HCT116 (cell line): ENCODE measurements around the gene BABAM2. TPM values are rescaled to one million over a fixed set of nuclear protein-coding genes. Genes with fewer than 3 reads are reported as not detected.

Experiments
- ATAC-seq: fragments of 200-7000 bp; cut with Tn5 transposase; 2 replicates; pipeline ENCODE4 v1.9.1; 2020; ENCODE audit warnings: mild to moderate bottlenecking, moderate library complexity
- BruUV-seq: library from RNA; stranded (reverse); fragments of 400-500 nt; replicated peaks from 2 replicates; lab custom pipeline; 2021; lab: Mats Ljungman, UMichigan
- CTCF ChIA-PET: fragments of 300-600 bp; sonication (Branson Sonifier 250); formaldehyde crosslinking; loops from one replicate; lab custom pipeline; 2021; ENCODE audit warnings: antibody characterized with exemption; lab: Charles Lee
- POLR2A ChIA-PET: fragments of 300-600, 350-600 bp; sonication (Branson Sonifier 250); formaldehyde crosslinking; loops from one replicate; lab custom pipeline; 2021; ENCODE audit warnings: antibody characterized with exemption; lab: Charles Lee
- RAD21 ChIA-PET, 2 experiments: fragments of 300-600 bp; sonication (Branson Sonifier 250); formaldehyde crosslinking; loops; one replicate each; lab custom pipeline; 2023; ENCODE audit warnings: low total read pairs in 2 of 2; ENCODE audit not compliant: uncharacterized antibody in 2 of 2, unreplicated experiment in 2 of 2, low non-redundant PET in 1 of 2; lab: Charles Lee
- DNase-seq: peaks from one replicate; pipeline ENCODE4 v3.0.0-alpha.2; 2010; ENCODE audit warnings: low read depth, low spot score
- H2AFZ ChIP-seq: fragments of 200-600 bp; shearing (Covaris generic), sonication (generic); 2 replicates; pipeline ENCODE4 v1.6.1; 2017; ENCODE audit warnings: low read depth, mixed run types, mixed read lengths, antibody characterized with exemption, low read length; ENCODE audit not compliant: poor library complexity, severe bottlenecking
- H3K27ac ChIP-seq: 2 replicates; pipeline ENCODE4 v1.5.1; 2012; ENCODE audit warnings: low read depth, low read length
- H3K27me3 ChIP-seq: fragments of 200-600 bp; sonication (generic); 2 replicates; pipeline ENCODE4 v1.6.1; 2016; ENCODE audit warnings: mixed run types, low read length, mixed read lengths; ENCODE audit not compliant: insufficient read depth
- H3K36me3 ChIP-seq, 2 experiments: fragments of 200-500 bp in 1 of 2; fragments of 200-600 bp in 1 of 2; sonication (Bioruptor generic) in 1 of 2; sonication (generic) in 1 of 2; 2 replicates each; pipeline versions ENCODE4 v1.5.1 to v1.6.1; 2014 to 2016; ENCODE audit warnings: low read length in 2 of 2, inconsistent platforms in 1 of 2, mixed read lengths in 1 of 2, mixed run types in 1 of 2; ENCODE audit not compliant: insufficient read depth in 2 of 2, control insufficient read depth in 1 of 2
- H3K4me1 ChIP-seq, 2 experiments: fragments of 200-600 bp in 1 of 2; sonication (generic) in 1 of 2; 2 replicates each; pipeline versions ENCODE4 v1.5.1 to v1.6.1; 2012 to 2017; ENCODE audit warnings: low read length in 2 of 2, inconsistent platforms in 1 of 2, mild to moderate bottlenecking in 1 of 2, mixed read lengths in 1 of 2, mixed run types in 1 of 2, moderate library complexity in 1 of 2; ENCODE audit not compliant: insufficient read depth in 2 of 2, control insufficient read depth in 1 of 2
- H3K4me2 ChIP-seq: fragments of 200-600 bp; sonication (generic); 2 replicates; pipeline ENCODE4 v1.6.1; 2017; ENCODE audit warnings: mixed run types, low read length, mixed read lengths
- H3K4me3 ChIP-seq, 2 experiments: fragments of 200-600 bp in 1 of 2; sonication (generic) in 1 of 2; replicated peaks in 1 of 2; 2 replicates each; pipeline ENCODE4 v1.5.1; 2011 to 2016; ENCODE audit warnings: low read length in 2 of 2, control low read depth in 1 of 2, low read depth in 1 of 2, mild to moderate bottlenecking in 1 of 2, mixed read lengths in 1 of 2, mixed run types in 1 of 2
- H3K79me2 ChIP-seq: fragments of 200-600 bp; sonication (generic); 2 replicates; pipeline ENCODE4 v1.6.1; 2017; ENCODE audit warnings: mild to moderate bottlenecking, mixed run types, low read length, moderate library complexity, mixed read lengths; ENCODE audit not compliant: insufficient read depth
- H3K9ac ChIP-seq: fragments of 200-600 bp; sonication (generic); 2 replicates; pipeline ENCODE4 v1.6.1; 2016; ENCODE audit warnings: low read length, mixed read lengths
- H3K9me2 ChIP-seq: fragments of 200-600 bp; sonication (generic), shearing (Covaris generic); 2 replicates; pipeline ENCODE4 v1.6.1; 2017; ENCODE audit warnings: mixed run types, mild to moderate bottlenecking, moderate library complexity; ENCODE audit not compliant: insufficient read depth
- H3K9me3 ChIP-seq, 2 experiments: fragments of 200-500 bp in 1 of 2; fragments of 200-600 bp in 1 of 2; sonication (Bioruptor generic) in 1 of 2; sonication (generic) in 1 of 2; 2 replicates each; pipeline ENCODE4 v1.6.1; 2014 to 2017; ENCODE audit warnings: low read length in 2 of 2, mixed read lengths in 2 of 2, inconsistent platforms in 1 of 2, low read depth in 1 of 2, mild to moderate bottlenecking in 1 of 2, mixed run types in 1 of 2, moderate library complexity in 1 of 2; ENCODE audit not compliant: control insufficient read depth in 1 of 2, insufficient read depth in 1 of 2
- H4K20me1 ChIP-seq: fragments of 200-600 bp; sonication (generic), shearing (Covaris generic); 2 replicates; pipeline ENCODE4 v1.6.1; 2017; ENCODE audit warnings: mixed run types, mild to moderate bottlenecking, moderate library complexity; ENCODE audit not compliant: insufficient read depth
- ATF3 ChIP-seq: IDR thresholded peaks from 2 replicates; pipeline ENCODE4 v1.6.1; 2012
- CEBPB ChIP-seq: IDR thresholded peaks from 2 replicates; pipeline ENCODE4 v1.6.1; 2012; ENCODE audit warnings: low read depth
- CTCF ChIP-seq, 3 experiments: fragments of 200-600 bp in 1 of 3; sonication (generic) in 1 of 3; IDR thresholded peaks in 2 of 3; conservative IDR thresholded peaks in 1 of 3; 2 replicates each; pipeline ENCODE4 v1.5.1; 2012 to 2017; ENCODE audit warnings: low read depth in 2 of 3, low read length in 2 of 3, antibody characterized with exemption in 1 of 3, borderline replicate concordance in 1 of 3, control low read depth in 1 of 3, mild to moderate bottlenecking in 1 of 3, mixed read lengths in 1 of 3, mixed run types in 1 of 3, moderate library complexity in 1 of 3; ENCODE audit not compliant: insufficient read depth in 1 of 3
- EGR1 ChIP-seq: IDR thresholded peaks from 2 replicates; pipeline ENCODE4 v1.6.1; 2012; ENCODE audit warnings: low read depth
- FOSL1 ChIP-seq: IDR thresholded peaks from 2 replicates; pipeline ENCODE4 v1.6.1; 2012; ENCODE audit warnings: low read depth
- JUND ChIP-seq: IDR thresholded peaks from 2 replicates; pipeline ENCODE4 v1.6.1; 2012
- REST ChIP-seq: IDR thresholded peaks from 2 replicates; pipeline ENCODE4 v1.6.1; 2012; ENCODE audit warnings: low read depth
- intact Hi-C: fragments of 100-400 bp; cut with micrococcal nuclease; formaldehyde crosslinking; loops from 2 replicates; pipeline ENCODE4 v1.10.0; 2022
- total RNA-seq: library from RNA; stranded (reverse); gene quantifications from one replicate; pipeline ENCODE4 v1.2.1, GENCODE V29; 2021; ENCODE audit not compliant: unreplicated experiment

BABAM2 gene
- total RNA-seq, 1 experiment from 2014 or later, result 23.8 TPM

- BruUV-seq, result no TSS peak
- Histone ChIP-seq H3K79me2 (no peaks in the 10 kb centered on the region), H3K27me3 (no peaks in the 10 kb centered on the region), H3K36me3 (no peaks in the 10 kb centered on the region), H3K4me1 (peaks cover 3 to 15% of the 10 kb centered on the region in 2 experiments; a peak in 3 of 4 replicates), H3K9me3 (no peaks in the 10 kb centered on the region), H3K27ac (no peak overlapping the region)
- RAD21 ChIA-PET, result interaction anchor here in 1 of 2 experiments (0.6 kb wide), 1 partner anchor 494 kb away, joined by 3 read pairs; no protein-coding TSS in a partner anchor
- CTCF ChIA-PET, result no interaction called here
- no peak for ATAC-seq
- intact Hi-C loops, result no loop called here
- DNase-seq, result no peak
- TF ChIP-seq CTCF (IDR thresholded peaks at IDR 0.05 in 2 of 3, conservative IDR thresholded peaks at IDR 0.05 in 1 of 3; ENCODE audit: borderline replicate concordance in 1 of 3, insufficient read depth in 1 of 3, low read depth in 2 of 3, low read length in 2 of 3) (no peak), CEBPB (no peak), ATF3 (no peak), EGR1 (no peak), REST (no peak), JUND (no peak), FOSL1 (no peak)
- TF ChIP-seq, all 23 proteins: peak for 0
- H2AFZ ChIP-seq, result no peak overlapping the region
- no peaks in the 10 kb centered on the region for H3K9me2 ChIP-seq
- H3K4me3 ChIP-seq, result no peak overlapping the region
- H3K9ac ChIP-seq, result no peak overlapping the region
- H3K4me2 ChIP-seq, result no peak overlapping the region
- no peaks in the 10 kb centered on the region for H4K20me1 ChIP-seq
- POLR2A ChIA-PET, result no interaction called here
Measured at GRCh38 chr2:28247290-28247689, 356.8 kb downstream of the BABAM2 start.
